ENCODE measurements around the gene UBE2K.
"Not testable (repeated sequence)": the region's sequence is repeated elsewhere in the genome, so short reads cannot be mapped to it uniquely, and the experiment has no call there.

Gene UBE2K

GRCh38 chr4:39689970-39690369 lies 8.0 kb upstream of the UBE2K start:
- DNase-seq (ENCODE audit: low read depth), result no peak

- DNase-seq (ENCODE audit: low read depth), result peak; percentile 18
Observed at GRCh38 chr4:39698424-39699009, 581 bp downstream of the UBE2K start.

GRCh38 chr4:39699687-39700409 lies 1.9 kb downstream of the UBE2K start:
- DNase-seq (ENCODE audit: low read depth), result no peak

- DNase-seq (ENCODE audit: low read depth), result no peak
Observed at GRCh38 chr4:39700554-39700953, 2.6 kb downstream of the UBE2K start.

GRCh38 chr4:39702716-39703115 lies 4.8 kb downstream of the UBE2K start:
- DNase-seq (ENCODE audit: low read depth), result no peak

GRCh38 chr4:39704789-39705188 lies 6.9 kb downstream of the UBE2K start:
- not testable (repeated sequence) for DNase-seq (ENCODE audit: low read depth)

GRCh38 chr4:39706334-39706733 lies 8.4 kb downstream of the UBE2K start:
- DNase-seq (ENCODE audit: low read depth), result no peak

- no peak for DNase-seq (ENCODE audit: low read depth)
Observed at GRCh38 chr4:39706741-39707511, 9.0 kb downstream of the UBE2K start.

GRCh38 chr4:39710098-39710896 lies 12.4 kb downstream of the UBE2K start:
- DNase-seq (ENCODE audit: low read depth), result no peak

- DNase-seq (ENCODE audit: low read depth), result no peak
Observed at GRCh38 chr4:39712819-39713607, 15.1 kb downstream of the UBE2K start.

GRCh38 chr4:39713691-39714090 lies 15.8 kb downstream of the UBE2K start:
- DNase-seq (ENCODE audit: low read depth), result no peak

- DNase-seq (ENCODE audit: low read depth), result no peak
Observed at GRCh38 chr4:39714166-39714565, 16.2 kb downstream of the UBE2K start.

GRCh38 chr4:39715788-39716187 lies 17.9 kb downstream of the UBE2K start:
- DNase-seq (ENCODE audit: low read depth), result no peak

- no peak for DNase-seq (ENCODE audit: low read depth)
Observed at GRCh38 chr4:39716356-39716755, 18.4 kb downstream of the UBE2K start.

- DNase-seq (ENCODE audit: low read depth), result not testable (repeated sequence)
Observed at GRCh38 chr4:39717743-39718142, 19.8 kb downstream of the UBE2K start.

- no peak for DNase-seq (ENCODE audit: low read depth)
Observed at GRCh38 chr4:39718366-39719323, 20.7 kb downstream of the UBE2K start.

GRCh38 chr4:39719804-39720580 lies 22.1 kb downstream of the UBE2K start:
- no peak for DNase-seq (ENCODE audit: low read depth)

- DNase-seq (ENCODE audit: low read depth), result not testable (repeated sequence)
Observed at GRCh38 chr4:39721273-39721672, 23.3 kb downstream of the UBE2K start.

GRCh38 chr4:39721788-39722187 lies 23.9 kb downstream of the UBE2K start:
- DNase-seq (ENCODE audit: low read depth), result no peak

Measured in stimulated activated CD8-positive, alpha-beta memory T cell treated with anti-CD3 and anti-CD28 coated beads, Interleukin-12 subunit alpha, Interleukin-12 subunit beta, amount 100 ng/mL, for 1 hour (primary cell).